IMR-90 (cell line): ENCODE measurements around the gene CEP85. TPM values are rescaled to one million over a fixed set of nuclear protein-coding genes. Genes with fewer than 3 reads are reported as not detected.

ENCODE experiments used
- ATAC-seq: fragments of 200-7000 bp; cut with Tn5 transposase; 2 replicates; pipeline ENCODE4 v1.9.1; 2020; ENCODE audit warnings: low read depth, mild to moderate bottlenecking, moderate library complexity
- BruUV-seq: library from RNA; stranded (reverse); fragments of 400-500 nt; replicated peaks from 2 replicates; lab custom pipeline; 2021; lab: Mats Ljungman, UMichigan
- CTCF ChIA-PET: fragments of 300-600 bp; formaldehyde crosslinking; extraction: SDS; loops from one replicate; lab custom pipeline; 2021; ENCODE audit warnings: antibody characterized with exemption; lab: Yijun Ruan, JAX
- POLR2A ChIA-PET: fragments of 300-600 bp; sonication (Branson Sonifier 250); formaldehyde crosslinking; loops from one replicate; lab custom pipeline; 2022; ENCODE audit warnings: antibody characterized with exemption; ENCODE audit not compliant: unreplicated experiment; lab: Charles Lee
- DNase-seq: peaks from one replicate; pipeline ENCODE4 v3.0.0; 2013
- H2AFZ ChIP-seq: replicated peaks from 2 replicates; pipeline ENCODE3; 2013; ENCODE audit warnings: low read length, mild to moderate bottlenecking; ENCODE audit not compliant: poor library complexity
- H2AK5ac ChIP-seq: 2 replicates; pipeline ENCODE4 v1.6.1; 2013; ENCODE audit warnings: low read depth, low read length, inconsistent platforms
- H2AK9ac ChIP-seq: replicated peaks from 2 replicates; pipeline ENCODE3; 2013; ENCODE audit warnings: mild to moderate bottlenecking, low read depth, low read length, moderate library complexity; ENCODE audit not compliant: poor library complexity
- H2BK120ac ChIP-seq: 2 replicates; pipeline ENCODE4 v1.6.1; 2013; ENCODE audit warnings: low read depth, low read length, inconsistent platforms
- H2BK15ac ChIP-seq: 3 replicates; pipeline ENCODE4 v1.6.1; 2013; ENCODE audit warnings: low read depth, low read length, inconsistent platforms
- H2BK20ac ChIP-seq: 2 replicates; pipeline ENCODE4 v1.6.1; 2013; ENCODE audit warnings: low read depth, mild to moderate bottlenecking, inconsistent platforms, low read length, moderate library complexity
- H2BK5ac ChIP-seq: 2 replicates; pipeline ENCODE4 v1.6.1; 2013; ENCODE audit warnings: mild to moderate bottlenecking, low read depth, low read length, inconsistent platforms; ENCODE audit not compliant: poor library complexity, severe bottlenecking
- H3K14ac ChIP-seq: replicated peaks from 2 replicates; pipeline ENCODE4 v1.6.1; 2013; ENCODE audit warnings: low read depth, low read length, inconsistent platforms
- H3K18ac ChIP-seq: 2 replicates; pipeline ENCODE4 v1.6.1; 2013; ENCODE audit warnings: low read depth, low read length, control low read depth
- H3K23ac ChIP-seq: 2 replicates; pipeline ENCODE4 v1.6.1; 2013; ENCODE audit warnings: low read depth, low read length, inconsistent platforms
- H3K27ac ChIP-seq: 2 replicates; pipeline ENCODE4 v1.5.1; 2013; ENCODE audit warnings: mild to moderate bottlenecking, control low read depth, low read length; ENCODE audit not compliant: insufficient read depth
- H3K27me3 ChIP-seq: 2 replicates; pipeline ENCODE4 v1.6.1; 2013; ENCODE audit warnings: low read length; ENCODE audit not compliant: control insufficient read depth, insufficient read depth
- H3K36me3 ChIP-seq: 2 replicates; pipeline ENCODE4 v1.6.1; 2013; ENCODE audit warnings: low read length, mixed read lengths; ENCODE audit not compliant: control insufficient read depth, insufficient read depth
- H3K4ac ChIP-seq: 2 replicates; pipeline ENCODE4 v1.6.1; 2013; ENCODE audit warnings: low read depth, low read length, inconsistent platforms
- H3K4me1 ChIP-seq: 2 replicates; pipeline ENCODE4 v1.6.1; 2013; ENCODE audit warnings: low read length, mixed read lengths; ENCODE audit not compliant: control insufficient read depth, insufficient read depth
- H3K4me2 ChIP-seq: 2 replicates; pipeline ENCODE4 v1.6.1; 2013; ENCODE audit warnings: low read depth, mild to moderate bottlenecking, control low read depth, low read length, moderate library complexity
- H3K4me3 ChIP-seq: 2 replicates; pipeline ENCODE4 v1.5.1; 2013; ENCODE audit warnings: low read depth, mild to moderate bottlenecking, control low read depth, low read length, moderate library complexity; ENCODE audit not compliant: insufficient read depth
- H3K56ac ChIP-seq: 2 replicates; pipeline ENCODE4 v1.6.1; 2013; ENCODE audit warnings: low read length, inconsistent platforms; ENCODE audit not compliant: insufficient read depth; ENCODE audit errors: extremely low read depth
- H3K79me1 ChIP-seq, 2 experiments: 2 replicates each; pipeline ENCODE4 v1.6.1; 2013; ENCODE audit warnings: low read length in 2 of 2, inconsistent platforms in 1 of 2, low read depth in 1 of 2
- H3K9ac ChIP-seq: 2 replicates; pipeline ENCODE4 v1.6.1; 2013; ENCODE audit warnings: low read depth, low read length, control low read depth
- H3K9me1 ChIP-seq: 2 replicates; pipeline ENCODE4 v1.6.1; 2013; ENCODE audit warnings: low read length, inconsistent platforms; ENCODE audit not compliant: insufficient read depth
- H3K9me3 ChIP-seq: 2 replicates; pipeline ENCODE4 v1.6.1; 2013; ENCODE audit warnings: low read length; ENCODE audit not compliant: control insufficient read depth, insufficient read depth
- H4K20me1 ChIP-seq: 2 replicates; pipeline ENCODE4 v1.6.1; 2013; ENCODE audit warnings: low read length, inconsistent platforms; ENCODE audit not compliant: insufficient read depth
- H4K5ac ChIP-seq: 2 replicates; pipeline ENCODE4 v1.6.1; 2013; ENCODE audit warnings: mild to moderate bottlenecking, low read depth, low read length, control low read depth
- H4K8ac ChIP-seq, 2 experiments: 2 replicates each; pipeline ENCODE4 v1.6.1; 2013; ENCODE audit warnings: low read depth in 2 of 2, low read length in 2 of 2, control low read depth in 1 of 2, inconsistent platforms in 1 of 2
- H4K91ac ChIP-seq: 2 replicates; pipeline ENCODE4 v1.6.1; 2013; ENCODE audit warnings: low read depth, low read length, inconsistent platforms; ENCODE audit not compliant: insufficient read depth
- BHLHE40 ChIP-seq: fragments of 150-350 bp; IDR thresholded peaks from 2 replicates; pipeline ENCODE4 v1.6.1; 2016; ENCODE audit warnings: mild to moderate bottlenecking, low read depth, low read length
- CEBPB ChIP-seq: IDR thresholded peaks from 2 replicates; pipeline ENCODE4 v1.6.1; 2012; ENCODE audit warnings: low read depth, low read length, improper control_type of control experiment
- CHD1 ChIP-seq: IDR thresholded peaks from 2 replicates; pipeline ENCODE4 v1.6.1; 2012; ENCODE audit warnings: low read depth, low read length, improper control_type of control experiment
- CTCF ChIP-seq: conservative IDR thresholded peaks from 2 replicates; pipeline ENCODE4 v1.5.1; 2012; ENCODE audit warnings: mild to moderate bottlenecking, low read depth, low read length, improper control_type of control experiment
- FOS ChIP-seq: fragments of 150-350 bp; IDR thresholded peaks from 2 replicates; pipeline ENCODE4 v1.6.1; 2016; ENCODE audit warnings: low read depth, low read length
- MAFK ChIP-seq: IDR thresholded peaks from 2 replicates; pipeline ENCODE4 v1.6.1; 2012; ENCODE audit warnings: low read depth, low read length, improper control_type of control experiment
- MAZ ChIP-seq: IDR thresholded peaks from 2 replicates; pipeline ENCODE4 v1.6.1; 2012; ENCODE audit warnings: low read depth, mild to moderate bottlenecking, low read length, improper control_type of control experiment, moderate library complexity, borderline replicate concordance
- MXI1 ChIP-seq: IDR thresholded peaks from 2 replicates; pipeline ENCODE4 v1.6.1; 2012; ENCODE audit warnings: low read depth, mild to moderate bottlenecking, low read length, moderate library complexity, borderline replicate concordance
- NFE2L2 ChIP-seq: fragments of 150-350 bp; IDR thresholded peaks from 2 replicates; pipeline ENCODE4 v1.6.1; 2016; ENCODE audit warnings: low read depth, mild to moderate bottlenecking, low read length
- POLR2A ChIP-seq: IDR thresholded peaks from 2 replicates; pipeline ENCODE4 v1.6.1; 2012; ENCODE audit warnings: mild to moderate bottlenecking, low read depth, low read length
- RAD21 ChIP-seq: IDR thresholded peaks from 2 replicates; pipeline ENCODE4 v1.6.1; 2012; ENCODE audit warnings: low read length, improper control_type of control experiment
- RCOR1 ChIP-seq: IDR thresholded peaks from 2 replicates; pipeline ENCODE4 v1.6.1; 2012; ENCODE audit warnings: mild to moderate bottlenecking, low read length, improper control_type of control experiment; ENCODE audit not compliant: insufficient replicate concordance
- RFX5 ChIP-seq: IDR thresholded peaks from 2 replicates; pipeline ENCODE4 v1.8.0; 2012; ENCODE audit warnings: low read depth, mild to moderate bottlenecking, low read length, moderate library complexity
- SMC3 ChIP-seq: fragments of 150-350 bp; IDR thresholded peaks from 2 replicates; pipeline ENCODE4 v1.6.1; 2016; ENCODE audit warnings: low read depth, mild to moderate bottlenecking, antibody characterized with exemption, low read length, moderate library complexity
- USF2 ChIP-seq: fragments of 150-350 bp; IDR thresholded peaks from 2 replicates; pipeline ENCODE4 v1.6.1; 2017; ENCODE audit warnings: mild to moderate bottlenecking, antibody characterized with exemption, low read length, low read depth
- WGBS, 2 experiments: methylation state at CpG; one replicate each; pipeline versions ENCODE4 v1.1.5 to v1.1.7; 2013; ENCODE audit warnings: missing lambda C conversion rate in 2 of 2; ENCODE audit not compliant: insufficient read length in 1 of 2; ENCODE audit errors: extremely low coverage in 2 of 2; 5-methylcytosine and 5-hydroxymethylcytosine counted together
- dilution Hi-C: fragments of 300-500 bp; cut with HindIII; formaldehyde crosslinking; loops from one replicate; pipeline ENCODE4 v1.14.3; 2018; ENCODE audit warnings: low sequenced_read_pairs; ENCODE audit not compliant: unreplicated experiment
- in situ Hi-C: fragments of 300-500 bp; cut with MboI; formaldehyde crosslinking; loops from 3 replicates; pipeline ENCODE4 v1.14.3; 2019; ENCODE audit warnings: low sequenced_read_pairs, inconsistent platforms, mixed read lengths
- intact Hi-C: fragments of 100-400 bp; cut with micrococcal nuclease; formaldehyde crosslinking; loops from 2 replicates; pipeline ENCODE4 v1.10.0; 2022
- polyA plus RNA-seq, 3 experiments: library from polyadenylated mRNA; depleted of rRNA; stranded (reverse); fragments of >200 nt; gene quantifications; 2 replicates each; pipeline ENCODE4 v1.2.3, GENCODE V29; 2012; ENCODE audit warnings: low replicate concordance in 1 of 3
- total RNA-seq: library from RNA; depleted of rRNA; stranded (reverse); fragments of >200 nt; gene quantifications from 2 replicates; pipeline ENCODE4 v1.2.3, GENCODE V29; 2012
- TF ChIP-seq, protein P1 (sequence below): fragments of 150-350 bp; IDR thresholded peaks from 2 replicates; pipeline ENCODE4 v1.6.1; 2016; ENCODE audit warnings: low read depth, mild to moderate bottlenecking, low read length, moderate library complexity, borderline replicate concordance

Gene CEP85
- total and polyA plus RNA-seq, 2 of the 4 experiments (the other 2 are of a cell fraction): 11.5 to 11.8 TPM

DNA sequence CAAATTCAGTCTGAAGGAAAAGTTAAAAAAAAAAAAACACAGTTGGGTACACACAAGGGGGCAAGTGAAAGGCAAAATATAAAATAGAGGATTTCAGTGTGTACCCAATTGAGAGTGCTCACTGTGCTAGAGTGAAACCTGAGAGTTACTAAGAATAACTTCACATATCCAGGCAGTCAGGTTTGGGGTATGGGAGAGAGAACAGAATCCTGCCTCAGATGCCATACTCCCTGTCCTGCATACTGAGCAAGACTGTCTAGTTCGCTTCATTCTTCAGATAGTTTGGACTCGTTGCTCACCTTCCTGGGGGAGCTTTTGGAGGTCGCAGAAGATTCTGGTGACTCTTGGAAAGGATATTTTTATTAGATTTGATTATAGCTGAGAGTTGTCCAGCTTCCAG is 20.4 kb downstream of the CEP85 start:
- ATAC-seq: no peak
- no peak overlapping the region for H2BK120ac ChIP-seq
- no TSS peak for BruUV-seq
- H2BK20ac ChIP-seq: no peak overlapping the region
- no peaks in the 10 kb centered on the region for H4K20me1 ChIP-seq
- no peak overlapping the region for H3K9ac ChIP-seq
- H3K4ac ChIP-seq: no peak overlapping the region
- H4K91ac ChIP-seq: no peak overlapping the region
- no peak overlapping the region for H4K8ac ChIP-seq
- H3K4me3 ChIP-seq: no peak overlapping the region
- dilution Hi-C loops: no loop called here
- H4K5ac ChIP-seq: no peak overlapping the region
- no peak overlapping the region for H2BK15ac ChIP-seq
- no peak overlapping the region for H2AK5ac ChIP-seq
- no peaks in the 10 kb centered on the region for H3K4me1 ChIP-seq
- no peaks in the 10 kb centered on the region for H3K9me3 ChIP-seq
- H2AK9ac ChIP-seq: no peak overlapping the region
- peaks cover 3% of the 10 kb centered on the region; the same call in 1 of the 2 replicates for H3K9me1 ChIP-seq
- no peak overlapping the region for H2BK5ac ChIP-seq
- ChIA-PET POLR2A (no interaction called here), CTCF (no interaction called here)
- no peak overlapping the region for H2AFZ ChIP-seq
- in situ Hi-C loops: no loop called here
- no peak overlapping the region for H3K14ac ChIP-seq
- H3K27me3 ChIP-seq: no peaks in the 10 kb centered on the region
- no peak overlapping the region for H3K27ac ChIP-seq
- TF ChIP-seq MXI1: no peak
- no peak for TF ChIP-seq RCOR1
- no peak for TF ChIP-seq RFX5
- TF ChIP-seq, protein P1, sequence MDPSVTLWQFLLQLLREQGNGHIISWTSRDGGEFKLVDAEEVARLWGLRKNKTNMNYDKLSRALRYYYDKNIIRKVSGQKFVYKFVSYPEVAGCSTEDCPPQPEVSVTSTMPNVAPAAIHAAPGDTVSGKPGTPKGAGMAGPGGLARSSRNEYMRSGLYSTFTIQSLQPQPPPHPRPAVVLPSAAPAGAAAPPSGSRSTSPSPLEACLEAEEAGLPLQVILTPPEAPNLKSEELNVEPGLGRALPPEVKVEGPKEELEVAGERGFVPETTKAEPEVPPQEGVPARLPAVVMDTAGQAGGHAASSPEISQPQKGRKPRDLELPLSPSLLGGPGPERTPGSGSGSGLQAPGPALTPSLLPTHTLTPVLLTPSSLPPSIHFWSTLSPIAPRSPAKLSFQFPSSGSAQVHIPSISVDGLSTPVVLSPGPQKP: no peak
- TF ChIP-seq RAD21: no peak
- TF ChIP-seq USF2: no peak
- TF ChIP-seq CTCF: no peak
- no peak for TF ChIP-seq MAFK
- TF ChIP-seq MAZ: no peak
- no peak for TF ChIP-seq BHLHE40
- TF ChIP-seq FOS: no peak
- no peak for TF ChIP-seq CEBPB
- TF ChIP-seq NFE2L2: no peak
- no peak for TF ChIP-seq POLR2A
- TF ChIP-seq SMC3: no peak
- no peak for TF ChIP-seq CHD1
- H3K36me3 ChIP-seq: peaks cover 10% of the 10 kb centered on the region
- no peak overlapping the region for H3K4me2 ChIP-seq
- no peak overlapping the region for H3K18ac ChIP-seq
- H3K79me1 ChIP-seq: peaks cover 12 to 20% of the 10 kb centered on the region in 2 experiments; a peak in 3 of 4 replicates
- intact Hi-C loops: no loop called here
- peak; percentile 4 for DNase-seq
- no CpG with 5 or more reads among the region's 3 CpGs for WGBS, 2 experiments
- no peak overlapping the region for H3K23ac ChIP-seq
- no peak overlapping the region for H3K56ac ChIP-seq
